Activated CD4-positive, CD25-positive, alpha-beta regulatory T cell treated with anti-CD3 and anti-CD28 coated beads, Interleukin-2, amount 50 U/mL, for 16 hours (primary cell): ENCODE data around the gene DACH1.

Experiments
- DNase-seq: peaks from one replicate; pipeline ENCODE4 v3.0.0-alpha.2; 2020; ENCODE audit warnings: low read depth, low spot score

DACH1 gene

GRCh38 chr13:71395053-71395452 lies 472.0 kb downstream of the DACH1 start:
- DNase-seq, result no peak

DNA sequence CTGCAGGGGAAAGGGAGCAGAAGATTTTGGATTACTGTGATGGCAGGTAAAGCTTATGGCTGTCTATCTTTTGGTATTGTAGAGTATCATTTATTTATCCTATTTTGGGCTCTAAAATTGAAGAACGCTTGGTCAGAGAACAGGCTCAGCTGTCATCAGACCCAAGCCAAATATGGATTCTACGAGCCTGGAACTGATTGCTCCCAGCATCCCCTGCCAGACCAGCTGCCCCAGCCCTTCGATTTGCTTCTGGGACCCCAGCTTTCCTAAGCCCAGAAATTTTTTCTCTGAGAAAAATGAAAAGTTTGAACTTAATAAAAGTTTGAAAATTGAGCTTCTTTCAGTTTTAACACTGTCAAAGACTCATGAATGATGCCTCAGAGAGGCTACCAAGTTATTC lies 472.8 kb downstream of the DACH1 start:
- DNase-seq, result no peak
